WERI-Rb-1 (cell line): ENCODE measurements around the gene PITPNM2.

Source experiments
- DNase-seq: peaks from one replicate; pipeline ENCODE4 v3.0.0-alpha.2; 2020
- H3K27ac ChIP-seq: fragments of 250-450 bp; sonication (Bioruptor Pico); 2 replicates; pipeline ENCODE4 v1.5.1; 2020; ENCODE audit warnings: mild to moderate bottlenecking, moderate library complexity
- H3K27me3 ChIP-seq: fragments of 250-450 bp; sonication (Bioruptor Pico); 2 replicates; pipeline ENCODE4 v1.5.1; 2021; ENCODE audit warnings: mild to moderate bottlenecking, low read depth, moderate library complexity; ENCODE audit not compliant: insufficient read depth, severe bottlenecking
- H3K36me3 ChIP-seq: fragments of 250-450 bp; sonication (Bioruptor Pico); 2 replicates; pipeline ENCODE4 v1.5.1; 2020; ENCODE audit warnings: mild to moderate bottlenecking, moderate library complexity
- H3K4me3 ChIP-seq: 2 replicates; pipeline ENCODE4 v1.5.1; 2011; ENCODE audit warnings: low read depth, mild to moderate bottlenecking, control low read depth, low read length
- H3K9me3 ChIP-seq: fragments of 250-450 bp; sonication (Bioruptor Pico); 2 replicates; pipeline ENCODE4 v1.5.1; 2021; ENCODE audit warnings: mild to moderate bottlenecking, moderate library complexity; ENCODE audit not compliant: severe bottlenecking
- CTCF ChIP-seq: IDR thresholded peaks from 2 replicates; pipeline ENCODE4 v1.5.1; 2011; ENCODE audit warnings: low read depth, mild to moderate bottlenecking, control low read depth, inconsistent platforms, low read length

The PITPNM2 gene

DNA sequence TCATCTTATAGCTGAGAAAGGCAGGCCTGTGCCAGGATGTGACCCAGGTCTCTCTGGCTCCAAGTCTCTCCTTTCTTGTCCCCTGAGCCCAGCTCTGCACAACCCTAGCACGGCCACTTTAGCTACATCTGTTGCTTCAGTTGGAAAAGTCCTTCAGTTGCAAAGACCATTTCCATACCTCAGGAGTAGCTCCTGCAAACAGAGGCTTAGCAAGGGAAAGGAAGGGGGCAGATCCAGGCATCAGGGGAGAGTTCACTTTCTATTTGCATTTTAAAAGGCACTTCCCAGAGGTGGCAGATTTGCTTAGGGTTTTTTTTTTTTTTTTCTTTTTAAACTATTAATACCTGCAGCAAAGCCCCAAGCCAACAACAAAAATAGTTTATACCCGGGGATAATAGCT lies 3.0 kb upstream of the PITPNM2 start:
- Histone ChIP-seq H3K9me3 (no peaks in the 10 kb centered on the region), H3K4me3 (no peak overlapping the region), H3K27me3 (no peaks in the 10 kb centered on the region), H3K36me3 (peaks cover 28% of the 10 kb centered on the region), H3K27ac (no peak overlapping the region)
- no peak for TF ChIP-seq CTCF
- no peak for DNase-seq

DNA sequence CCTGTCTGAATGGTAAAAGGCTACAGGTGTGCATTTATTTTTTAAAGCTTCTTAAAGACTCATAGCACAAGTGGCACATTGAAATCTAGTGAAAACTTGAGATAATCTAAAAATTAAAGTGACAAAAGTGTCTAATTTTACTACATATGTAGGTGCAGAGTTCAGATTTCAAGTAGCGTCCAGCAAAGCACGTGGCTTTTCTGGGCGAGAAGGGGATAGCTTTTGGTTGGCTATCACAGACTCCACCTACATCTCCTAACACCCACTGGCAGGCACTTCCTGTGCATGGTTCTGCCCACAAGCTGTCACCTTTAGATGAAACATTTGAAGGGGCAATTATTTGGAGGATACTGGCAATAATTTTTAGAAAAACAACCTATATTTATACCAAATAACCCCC lies 1.9 kb upstream of the PITPNM2 start:
- H3K27ac ChIP-seq, result no peak overlapping the region
- H3K9me3 ChIP-seq, result no peaks in the 10 kb centered on the region
- TF ChIP-seq CTCF, result no peak
- no peak overlapping the region for H3K4me3 ChIP-seq
- no peaks in the 10 kb centered on the region for H3K27me3 ChIP-seq
- H3K36me3 ChIP-seq, result peaks cover 24% of the 10 kb centered on the region
- no peak for DNase-seq

DNA sequence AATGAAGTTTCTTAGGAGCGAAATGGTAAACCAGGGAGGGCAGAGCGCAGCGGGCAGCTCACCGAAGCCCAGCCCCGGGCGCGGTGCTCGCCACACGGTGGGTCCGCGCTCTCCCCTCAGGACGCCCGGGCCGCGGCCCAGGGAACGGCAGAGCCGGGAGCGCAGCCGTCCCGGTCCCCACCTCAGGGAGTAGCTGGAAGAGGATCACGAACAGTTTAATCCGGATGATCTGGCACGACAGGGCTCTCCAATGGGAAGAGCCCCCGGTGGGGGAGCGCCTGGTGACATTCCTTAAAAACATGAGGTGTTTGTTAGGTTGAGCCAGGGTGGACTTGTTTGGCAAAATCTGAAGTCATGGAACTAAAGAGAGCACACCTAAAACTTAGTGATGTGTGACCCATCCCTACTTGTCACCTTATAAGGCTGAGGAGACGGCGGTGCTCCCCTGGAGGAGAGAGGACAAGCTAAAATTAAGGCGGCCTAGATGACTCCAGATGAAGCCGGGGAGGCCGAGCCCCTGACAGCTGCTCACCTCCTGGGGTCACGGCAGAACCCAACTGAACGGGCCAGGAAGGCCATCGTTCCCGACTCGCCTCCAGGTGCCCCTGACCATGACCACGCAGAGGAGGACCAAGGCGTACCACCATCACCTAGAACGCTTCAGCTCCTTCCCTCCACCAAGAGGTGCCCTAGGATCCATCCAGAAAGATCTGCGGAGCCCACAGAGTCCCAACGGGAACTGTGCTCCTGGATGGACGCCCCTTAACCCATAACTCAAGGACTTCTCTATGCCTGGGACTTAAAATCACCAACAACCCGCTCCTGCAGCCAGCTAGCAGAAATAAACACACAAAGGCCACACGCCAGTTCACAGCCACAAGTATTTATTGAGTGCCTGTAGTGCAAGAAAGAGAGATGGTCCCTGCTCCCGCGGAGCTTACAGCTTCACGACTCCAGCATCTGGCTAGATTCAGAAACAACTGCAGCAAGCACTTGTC lies 866 bp upstream of the PITPNM2 start:
- Histone ChIP-seq H3K36me3 (peaks cover 23% of the 10 kb centered on the region), H3K27me3 (no peaks in the 10 kb centered on the region), H3K4me3 (peak overlapping the region; percentile 68), H3K27ac (peak overlapping the region; percentile 78), H3K9me3 (no peaks in the 10 kb centered on the region)
- no peak for TF ChIP-seq CTCF
- peak; percentile 82 for DNase-seq

GRCh38 chr12:123150275-123150743 lies 581 bp downstream of the PITPNM2 start:
- Histone ChIP-seq H3K27me3 (no peaks in the 10 kb centered on the region), H3K27ac (peak overlapping the region; percentile 19; the same call in 1 of the 2 replicates), H3K9me3 (no peaks in the 10 kb centered on the region), H3K4me3 (peak overlapping the region; percentile 56), H3K36me3 (peaks cover 14% of the 10 kb centered on the region)
- TF ChIP-seq CTCF, result no peak
- no peak for DNase-seq

DNA sequence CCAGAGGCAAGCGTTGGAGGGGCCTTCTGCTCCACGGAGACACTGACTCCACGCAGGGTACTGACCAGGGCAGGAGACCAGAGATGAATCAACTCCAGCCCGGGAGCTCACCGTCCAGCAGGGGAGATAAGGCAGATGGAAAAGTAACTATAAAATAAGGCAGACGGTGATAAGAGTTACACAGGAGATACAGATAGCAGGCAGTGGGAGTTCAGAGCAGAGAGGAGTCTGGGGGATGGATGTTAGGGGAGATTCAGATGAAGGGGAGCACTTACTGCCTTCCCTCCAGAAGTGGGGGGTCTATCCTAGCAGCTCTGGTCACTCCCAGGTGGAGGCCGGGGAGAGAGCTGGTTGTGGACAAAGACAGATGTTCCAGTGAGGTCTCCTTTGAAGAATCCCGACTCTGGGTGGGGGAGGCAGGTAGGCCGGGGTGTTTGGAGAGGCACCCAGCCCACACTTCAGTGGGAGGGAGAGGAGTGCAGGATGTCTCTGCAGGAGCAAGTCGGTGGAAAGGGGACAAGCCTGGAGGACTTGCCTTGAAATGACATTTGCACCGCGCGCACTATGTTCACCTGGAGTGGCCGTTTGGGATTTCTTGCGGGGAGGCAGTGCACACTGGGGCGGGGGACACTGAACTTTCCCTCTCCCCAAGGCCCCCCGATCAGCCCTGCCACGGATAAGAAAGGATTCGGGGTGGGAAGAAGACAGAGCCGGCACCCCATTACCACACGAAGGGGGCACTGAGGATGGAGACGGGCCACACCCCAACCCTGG lies 1.2 kb downstream of the PITPNM2 start:
- DNase-seq, result no peak
- peak overlapping the region; percentile 56 for H3K4me3 ChIP-seq
- peaks cover 8% of the 10 kb centered on the region for H3K36me3 ChIP-seq
- H3K27me3 ChIP-seq, result no peaks in the 10 kb centered on the region
- TF ChIP-seq CTCF, result no peak
- H3K9me3 ChIP-seq, result no peaks in the 10 kb centered on the region
- H3K27ac ChIP-seq, result peak overlapping the region; percentile 19; the same call in 1 of the 2 replicates
